Activated T-cell treated with anti-CD3 and anti-CD28 coated beads, Interleukin-2, amount 50 U/mL, for 48 hours (primary cell): ENCODE data around the gene ZBTB47.

Experiments
- DNase-seq, 2 experiments: peaks; one replicate each; pipeline ENCODE4 v3.0.0-alpha.2; 2020

ZBTB47 gene

GRCh38 chr3:42685891-42686820 lies 32.7 kb downstream of the ZBTB47 start:
- no peak for DNase-seq

GRCh38 chr3:42686832-42687650 lies 33.5 kb downstream of the ZBTB47 start:
- DNase-seq = no peak

GRCh38 chr3:42688016-42688415 lies 34.5 kb downstream of the ZBTB47 start:
- DNase-seq = no peak

- no peak for DNase-seq
Measured at GRCh38 chr3:42688487-42689420, 35.3 kb downstream of the ZBTB47 start.

- no peak for DNase-seq
Measured at GRCh38 chr3:42689421-42690014, 36.0 kb downstream of the ZBTB47 start.

- DNase-seq = no peak
Measured at GRCh38 chr3:42690191-42690590, 36.7 kb downstream of the ZBTB47 start.

- DNase-seq = no peak
Measured at GRCh38 chr3:42690766-42691680, 37.5 kb downstream of the ZBTB47 start.

- DNase-seq = no peak
Measured at GRCh38 chr3:42691816-42692666, 38.5 kb downstream of the ZBTB47 start.

GRCh38 chr3:42692667-42693529 lies 39.4 kb downstream of the ZBTB47 start:
- DNase-seq = no peak

GRCh38 chr3:42693530-42693930 lies 40.0 kb downstream of the ZBTB47 start:
- no peak for DNase-seq

- DNase-seq = no peak
Measured at GRCh38 chr3:42694366-42694765, 40.9 kb downstream of the ZBTB47 start.

- no peak for DNase-seq
Measured at GRCh38 chr3:42696356-42697288, 43.1 kb downstream of the ZBTB47 start.

- DNase-seq = peak in 1 of 2 experiments; percentile 7
Measured at GRCh38 chr3:42697289-42698051, 44.0 kb downstream of the ZBTB47 start.

- DNase-seq = peak in 1 of 2 experiments; percentile 14
Measured at GRCh38 chr3:42698216-42698910, 44.9 kb downstream of the ZBTB47 start.

- DNase-seq = peak in 1 of 2 experiments; percentile 32
Measured at GRCh38 chr3:42698911-42699230, 45.4 kb downstream of the ZBTB47 start.

GRCh38 chr3:42699511-42699971 lies 46.0 kb downstream of the ZBTB47 start:
- no peak for DNase-seq
